Loucy (cell line): ENCODE results near the gene MARK4.

Experiments used
- CTCF ChIP-seq: fragments of 200-600 bp; sonication (generic); conservative IDR thresholded peaks from 2 replicates; pipeline ENCODE4 v1.5.1; 2014; ENCODE audit warnings: mild to moderate bottlenecking, antibody characterized with exemption, low read length
- EZH2phosphoT487 ChIP-seq: fragments of 200-600 bp; IDR thresholded peaks from 2 replicates; pipeline ENCODE4 v1.6.1; 2018; ENCODE audit warnings: antibody characterized with exemption, mild to moderate bottlenecking, moderate library complexity, borderline replicate concordance

- TF ChIP-seq CTCF: no peak
- no peak for TF ChIP-seq EZH2phosphoT487
These were observed 76.5 kb downstream of the MARK4 start for GRCh38 chr19:45327404-45328143.
